GM19438 (cell line): ENCODE results near the gene PRSS8.
"Not testable (repeated sequence)": the region's sequence is repeated elsewhere in the genome, so short reads cannot be mapped to it uniquely, and the experiment has no call there.

Experiments
- ATAC-seq: cut with Tn5 transposase; IDR thresholded peaks from one replicate; pipeline ENCODE4 v1.9.1; 2021; ENCODE audit warnings: low read depth; ENCODE audit not compliant: unreplicated experiment

PRSS8 gene

GRCh38 chr16:31135535-31136286 is at the start of gene PRSS8:
PRSS8 (minus strand) TSS chr16:31135727; CDS start chr16:31135498, 229 bp downstream.
- ATAC-seq: no peak

GRCh38 chr16:31184888-31185287 is 49.4 kb upstream of the PRSS8 start:
- ATAC-seq: no peak

- ATAC-seq: no peak
These were observed 48.2 kb upstream of the PRSS8 start for GRCh38 chr16:31183432-31184428.

GRCh38 chr16:31182391-31182790 is 46.9 kb upstream of the PRSS8 start:
- no peak for ATAC-seq

- no peak for ATAC-seq
These were observed 45.7 kb upstream of the PRSS8 start for GRCh38 chr16:31181102-31181830.

GRCh38 chr16:31179747-31180459 is 44.4 kb upstream of the PRSS8 start, which contains the start of gene FUS:
FUS (plus strand) TSS chr16:31180139; CDS start chr16:31180215, 76 bp downstream.
- ATAC-seq: peak; percentile 59

GRCh38 chr16:31179219-31179746 is 43.8 kb upstream of the PRSS8 start:
- peak; percentile 1 for ATAC-seq

- ATAC-seq: no peak
These were observed 41.6 kb upstream of the PRSS8 start for GRCh38 chr16:31177136-31177535.

GRCh38 chr16:31170048-31170447 is 34.5 kb upstream of the PRSS8 start:
- not testable (repeated sequence) for ATAC-seq

GRCh38 chr16:31168848-31169247 is 33.3 kb upstream of the PRSS8 start:
- ATAC-seq: no peak

- no peak for ATAC-seq
These were observed 31.8 kb upstream of the PRSS8 start for GRCh38 chr16:31167315-31167714.

GRCh38 chr16:31157136-31157535 is 21.6 kb upstream of the PRSS8 start:
- no peak for ATAC-seq

- ATAC-seq: not testable (repeated sequence)
These were observed 15.4 kb upstream of the PRSS8 start for GRCh38 chr16:31150976-31151375.

- no peak for ATAC-seq
These were observed 14.7 kb upstream of the PRSS8 start, which contains the start of gene PRSS36 for GRCh38 chr16:31149894-31150890. PRSS36 (minus strand) TSS chr16:31150066; CDS start chr16:31150035, 31 bp downstream.

GRCh38 chr16:31149332-31149731 is 13.8 kb upstream of the PRSS8 start:
- ATAC-seq: no peak

GRCh38 chr16:31148896-31149295 is 13.4 kb upstream of the PRSS8 start:
- ATAC-seq: no peak

GRCh38 chr16:31148281-31148728 is 12.8 kb upstream of the PRSS8 start:
- ATAC-seq: no peak

GRCh38 chr16:31147574-31147973 is 12.0 kb upstream of the PRSS8 start:
- no peak for ATAC-seq
